NCI-H345 treated with DMSO at 0.1 percent for 48 hours (cell line): ENCODE measurements around the gene MBNL3.

Experiments
- DNase-seq: peaks from one replicate; lab custom pipeline; 2025; ENCODE audit not compliant: unreplicated experiment; lab: John Stamatoyannopoulos, UW

Gene MBNL3

GRCh38 chrX:132423323-132423722, 65.5 kb downstream of the MBNL3 start:
- DNase-seq, result no peak

- DNase-seq, result no peak
Measured at GRCh38 chrX:132415012-132415411, 73.8 kb downstream of the MBNL3 start.

- no peak for DNase-seq
Measured at GRCh38 chrX:132414404-132414803, 74.4 kb downstream of the MBNL3 start.

- DNase-seq, result no peak
Measured at GRCh38 chrX:132413459-132413858, 75.4 kb downstream of the MBNL3 start.

GRCh38 chrX:132412208-132412607, 76.6 kb downstream of the MBNL3 start:
- DNase-seq, result no peak

- no peak for DNase-seq
Measured at GRCh38 chrX:132411310-132411977, 77.4 kb downstream of the MBNL3 start.

GRCh38 chrX:132409780-132410556, 78.9 kb downstream of the MBNL3 start:
- DNase-seq, result no peak

GRCh38 chrX:132407691-132408090, 81.1 kb downstream of the MBNL3 start:
- DNase-seq, result no peak

GRCh38 chrX:132406106-132406505, 82.7 kb downstream of the MBNL3 start:
- no peak for DNase-seq

GRCh38 chrX:132404266-132404665, 84.6 kb downstream of the MBNL3 start:
- no peak for DNase-seq

GRCh38 chrX:132401935-132402334, 86.9 kb downstream of the MBNL3 start:
- no peak for DNase-seq

- DNase-seq, result no peak
Measured at GRCh38 chrX:132400706-132401105, 88.1 kb downstream of the MBNL3 start.

GRCh38 chrX:132395645-132396044, 93.2 kb downstream of the MBNL3 start:
- no peak for DNase-seq

GRCh38 chrX:132395026-132395425, 93.8 kb downstream of the MBNL3 start:
- DNase-seq, result no peak

- no peak for DNase-seq
Measured at GRCh38 chrX:132394591-132394990, 94.2 kb downstream of the MBNL3 start.

- DNase-seq, result no peak
Measured at GRCh38 chrX:132393992-132394391, 94.8 kb downstream of the MBNL3 start.

- DNase-seq, result no peak
Measured at GRCh38 chrX:132393485-132393884, 95.4 kb downstream of the MBNL3 start.

GRCh38 chrX:132393085-132393484, 95.8 kb downstream of the MBNL3 start:
- DNase-seq, result no peak

GRCh38 chrX:132390792-132391191, 98.0 kb downstream of the MBNL3 start:
- no peak for DNase-seq

- no peak for DNase-seq
Measured at GRCh38 chrX:132389480-132389879, 99.4 kb downstream of the MBNL3 start.

- DNase-seq, result no peak
Measured at GRCh38 chrX:132388371-132388770, 100.5 kb downstream of the MBNL3 start.

GRCh38 chrX:132384301-132384700, 104.5 kb downstream of the MBNL3 start:
- no peak for DNase-seq

- no peak for DNase-seq
Measured at GRCh38 chrX:132382068-132382467, 106.8 kb downstream of the MBNL3 start.
